GM12878 (cell line): Measurements from ENCODE around the gene STARD13. TPM values are rescaled to one million over a fixed set of nuclear protein-coding genes. Genes with fewer than 3 reads are reported as not detected.

ENCODE experiments used
- ATAC-seq: fragments of 200-7000 bp; cut with Tn5 transposase; 3 replicates; pipeline ENCODE4 v1.9.1; 2020; ENCODE audit warnings: mild to moderate bottlenecking, moderate library complexity
- BruUV-seq: library from RNA; stranded (reverse); fragments of 400-500 nt; replicated peaks from 2 replicates; lab custom pipeline; 2021; lab: Mats Ljungman, UMichigan
- CTCF ChIA-PET: fragments of 300-600 bp; sonication (Branson Sonifier 250); formaldehyde crosslinking; extraction: SDS; loops from one replicate; lab custom pipeline; 2021; ENCODE audit warnings: inconsistent platforms; lab: Yijun Ruan, JAX
- POLR2A ChIA-PET: fragments of 350-600 bp; formaldehyde crosslinking; extraction: SDS; loops from one replicate; lab custom pipeline; 2021; ENCODE audit warnings: inconsistent platforms; lab: Charles Lee
- RAD21 ChIA-PET: fragments of 300-600 bp; sonication (Branson Sonifier 250); formaldehyde crosslinking; loops from one replicate; lab custom pipeline; 2023; ENCODE audit warnings: antibody characterized with exemption; ENCODE audit not compliant: unreplicated experiment; lab: Charles Lee
- SMC1A ChIA-PET: fragments of 300-600 bp; sonication (Branson Sonifier 250); formaldehyde crosslinking; loops from one replicate; lab custom pipeline; 2023; ENCODE audit not compliant: unreplicated experiment, uncharacterized antibody; lab: Charles Lee
- DNase-seq: peaks from one replicate; pipeline ENCODE4 v3.0.0-alpha.2; 2011; ENCODE audit warnings: low read depth, low spot score
- FAIRE-seq: peaks from 3 replicates; lab custom pipeline; 2011; peaks lifted over from hg19 to GRCh38; lab: Jason Lieb, UNC
- H2AFZ ChIP-seq: 2 replicates; pipeline ENCODE4 v1.6.0; 2011; ENCODE audit warnings: low read depth, low read length, control low read depth; ENCODE audit not compliant: control insufficient read depth
- H3K27ac ChIP-seq: 2 replicates; pipeline ENCODE4 v1.5.1; 2011; ENCODE audit warnings: control low read depth; ENCODE audit not compliant: control insufficient read depth, insufficient read depth
- H3K27me3 ChIP-seq, 2 experiments: replicated peaks in 1 of 2; 2 replicates each; pipeline versions ENCODE4 v1.6.0 to v1.6.1; 2011; ENCODE audit warnings: low read length in 1 of 2; ENCODE audit not compliant: control insufficient read depth in 2 of 2, insufficient read depth in 2 of 2
- H3K36me3 ChIP-seq, 2 experiments: 2 replicates each; pipeline ENCODE4 v1.5.1; 2011; ENCODE audit warnings: low read length in 1 of 2; ENCODE audit not compliant: control insufficient read depth in 2 of 2, insufficient read depth in 2 of 2
- H3K4me1 ChIP-seq: 2 replicates; pipeline ENCODE4 v1.6.1; 2011; ENCODE audit warnings: mild to moderate bottlenecking, low read length, moderate library complexity, mixed read lengths; ENCODE audit not compliant: control insufficient read depth, insufficient read depth
- H3K4me2 ChIP-seq: 2 replicates; pipeline ENCODE4 v1.6.0; 2011; ENCODE audit warnings: control low read depth; ENCODE audit not compliant: control insufficient read depth, insufficient read depth
- H3K4me3 ChIP-seq: fragments of 200-600 bp; sonication (generic); 2 replicates; pipeline ENCODE4 v1.5.1; 2016
- H3K79me2 ChIP-seq: 2 replicates; pipeline ENCODE4 v1.6.0; 2011; ENCODE audit warnings: low read length; ENCODE audit not compliant: control insufficient read depth, insufficient read depth
- H3K9ac ChIP-seq: 2 replicates; pipeline ENCODE4 v1.8.0; 2011; ENCODE audit warnings: low read length, control low read depth, mixed read lengths; ENCODE audit not compliant: control insufficient read depth, insufficient read depth
- H3K9me3 ChIP-seq: replicated peaks from 3 replicates; pipeline ENCODE4 v1.5.1; 2011; ENCODE audit warnings: mild to moderate bottlenecking, low read length; ENCODE audit not compliant: control insufficient read depth, insufficient read depth
- H4K20me1 ChIP-seq: 2 replicates; pipeline ENCODE4 v1.6.0; 2011; ENCODE audit not compliant: control insufficient read depth, insufficient read depth
- CEBPB ChIP-seq, 2 experiments: fragments of 150-350 bp in 1 of 2; IDR thresholded peaks; 2 replicates each; pipeline ENCODE4 v1.6.1; 2012 to 2014; ENCODE audit warnings: low read depth in 2 of 2, low read length in 2 of 2, borderline replicate concordance in 1 of 2, inconsistent platforms in 1 of 2
- EED ChIP-seq: sonication (generic); IDR thresholded peaks from 2 replicates; pipeline ENCODE4 v1.6.1; 2016; ENCODE audit warnings: antibody characterized with exemption, low read depth
- EZH2 ChIP-seq: IDR thresholded peaks from 2 replicates; pipeline ENCODE4 v1.6.1; 2012; ENCODE audit warnings: low read depth, mild to moderate bottlenecking, control low read depth, inconsistent platforms, low read length, borderline replicate concordance; ENCODE audit not compliant: control insufficient read depth
- GABPA ChIP-seq: IDR thresholded peaks from 2 replicates; pipeline ENCODE4 v1.6.1; 2014; ENCODE audit warnings: antibody characterized with exemption, low read depth, mild to moderate bottlenecking, inconsistent platforms
- HDAC2 ChIP-seq: fragments of 200-600 bp; sonication (generic); IDR thresholded peaks from 2 replicates; pipeline ENCODE4 v1.6.1; 2017
- POLR2AphosphoS5 ChIP-seq: IDR thresholded peaks from 2 replicates; pipeline ENCODE4 v1.6.1; 2011; ENCODE audit warnings: mild to moderate bottlenecking, low read length, inconsistent platforms
- SMAD5 ChIP-seq: IDR thresholded peaks from 2 replicates; pipeline ENCODE4 v1.6.1; 2016; ENCODE audit warnings: antibody characterized with exemption, low read depth
- SP1 ChIP-seq: IDR thresholded peaks from one replicate; pipeline ENCODE4 v1.6.1; 2011; ENCODE audit warnings: low read depth, low read length
- STAT1 ChIP-seq: fragments of 450-650 bp; conservative IDR thresholded peaks from 2 replicates; pipeline ENCODE4 v1.6.1; 2014; ENCODE audit warnings: antibody characterized with exemption, mild to moderate bottlenecking
- SUPT20H ChIP-seq: IDR thresholded peaks from 2 replicates; pipeline ENCODE4 v1.6.1; 2011; ENCODE audit warnings: low read depth, mild to moderate bottlenecking, low read length, moderate library complexity, borderline replicate concordance; ENCODE audit not compliant: control insufficient read depth
- YY1 ChIP-seq: IDR thresholded peaks from 2 replicates; pipeline ENCODE4 v1.6.1; 2011; ENCODE audit warnings: low read depth, mild to moderate bottlenecking, low read length
- WGBS: methylation state at CpG from one replicate; pipeline ENCODE4 v1.1.6; 2016; ENCODE audit warnings: low lambda C conversion rate; ENCODE audit not compliant: insufficient replicate concordance, insufficient coverage; ENCODE audit errors: missing lambda C conversion rate; 5-methylcytosine and 5-hydroxymethylcytosine counted together
- in situ Hi-C: fragments of 300-500 bp; cut with MboI; formaldehyde crosslinking; loops from 9 replicates; pipeline ENCODE4 v1.14.3; 2018; ENCODE audit warnings: mixed read lengths
- intact Hi-C: fragments of 100-400 bp; cut with micrococcal nuclease; formaldehyde crosslinking; loops from one replicate; pipeline ENCODE4 v1.14.2; 2022; ENCODE audit not compliant: unreplicated experiment
- polyA plus RNA-seq, 11 experiments: library from polyadenylated mRNA; depleted of rRNA in 4 of 11; unstranded in 6 of 11; stranded (reverse) in 5 of 11; fragments of >200 nt; fragmentation: Nextera tagmentation in 4 of 11; fragmentation: Illumina TruSeq in 1 of 11; extraction: Ambion mirVana in 4 of 11; extraction: Trizol in 1 of 11; gene quantifications; 1 replicate in 1 of 11; 2 replicates in 10 of 11; pipeline versions ENCODE4 v1.2.1 to v1.2.3, GENCODE V29; 2011 to 2016; ENCODE audit warnings: inconsistent platforms in 2 of 11, missing spikeins in 2 of 11, low read depth in 1 of 11
- total RNA-seq, 4 experiments: library from RNA; depleted of rRNA in 3 of 4; stranded (reverse); fragments of >200 nt in 3 of 4; fragmentation: Illumina TruSeq in 1 of 4; extraction: Trizol in 1 of 4; gene quantifications; 2 replicates each; pipeline versions ENCODE4 v1.2.1 to v1.2.3, GENCODE V29; 2013 to 2021
- TF ChIP-seq, protein P1 (sequence below): fragments of 450-650 bp; IDR thresholded peaks from 2 replicates; pipeline ENCODE4 v1.6.1; 2017; ENCODE audit warnings: mild to moderate bottlenecking, low read depth, inconsistent platforms; ENCODE audit not compliant: poor library complexity, severe bottlenecking
- TF ChIP-seq, protein P2 (sequence below): IDR thresholded peaks from 2 replicates; pipeline ENCODE4 v1.6.1; 2011; ENCODE audit warnings: borderline replicate concordance, low read depth, mild to moderate bottlenecking, moderate library complexity, low read length; ENCODE audit not compliant: insufficient read depth, poor library complexity, severe bottlenecking
- TF ChIP-seq, protein P3 (sequence below): IDR thresholded peaks from 2 replicates; pipeline ENCODE4 v1.6.1; 2012; ENCODE audit warnings: mild to moderate bottlenecking, low read depth, low read length

STARD13 gene
- total and polyA plus RNA-seq, 10 of the 15 experiments (the other 5 are each of a cell fraction or from before 2014, with no cell fraction given), result 4.0 to 41.6 (median 10.1) TPM

GRCh38 chr13:33146843-33147611 lies 138.5 kb downstream of the STARD13 start (continued):
- TF ChIP-seq SMAD5, result no peak
- peak; percentile 98 for TF ChIP-seq EED
- TF ChIP-seq GABPA, result peak; percentile 60
- peak; percentile 77 for TF ChIP-seq SP1
- TF ChIP-seq EZH2, result no peak
- TF ChIP-seq, protein P1, sequence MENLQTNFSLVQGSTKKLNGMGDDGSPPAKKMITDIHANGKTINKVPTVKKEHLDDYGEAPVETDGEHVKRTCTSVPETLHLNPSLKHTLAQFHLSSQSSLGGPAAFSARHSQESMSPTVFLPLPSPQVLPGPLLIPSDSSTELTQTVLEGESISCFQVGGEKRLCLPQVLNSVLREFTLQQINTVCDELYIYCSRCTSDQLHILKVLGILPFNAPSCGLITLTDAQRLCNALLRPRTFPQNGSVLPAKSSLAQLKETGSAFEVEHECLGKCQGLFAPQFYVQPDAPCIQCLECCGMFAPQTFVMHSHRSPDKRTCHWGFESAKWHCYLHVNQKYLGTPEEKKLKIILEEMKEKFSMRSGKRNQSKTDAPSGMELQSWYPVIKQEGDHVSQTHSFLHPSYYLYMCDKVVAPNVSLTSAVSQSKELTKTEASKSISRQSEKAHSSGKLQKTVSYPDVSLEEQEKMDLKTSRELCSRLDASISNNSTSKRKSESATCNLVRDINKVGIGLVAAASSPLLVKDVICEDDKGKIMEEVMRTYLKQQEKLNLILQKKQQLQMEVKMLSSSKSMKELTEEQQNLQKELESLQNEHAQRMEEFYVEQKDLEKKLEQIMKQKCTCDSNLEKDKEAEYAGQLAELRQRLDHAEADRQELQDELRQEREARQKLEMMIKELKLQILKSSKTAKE, result peak; percentile 94
- TF ChIP-seq STAT1, result 0 out of 2 replicates have a peak, but pooled peaks have one; percentile 16

DNA sequence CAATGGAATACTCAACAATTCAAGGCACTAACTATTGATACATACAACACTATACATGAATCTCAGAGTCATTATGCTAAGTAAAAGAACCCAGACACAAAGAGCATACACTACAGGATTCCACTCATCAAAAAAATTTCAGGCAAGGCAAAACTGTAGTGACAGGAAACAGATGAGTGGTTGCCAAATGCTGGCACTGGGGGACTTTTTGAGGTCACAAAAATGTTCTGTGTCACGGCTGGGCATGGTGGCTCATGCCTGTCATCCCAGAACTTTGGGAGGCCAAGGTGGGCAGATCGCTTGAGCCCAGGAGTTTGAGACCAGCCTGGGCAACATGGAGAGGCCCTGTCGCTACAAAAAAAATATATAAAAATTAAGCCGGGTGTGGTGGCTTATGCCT lies 139.9 kb downstream of the STARD13 start:
- no peak overlapping the region for H3K4me3 ChIP-seq
- ChIA-PET CTCF (interaction anchor here (1.0 to 5.5 kb wide), 13 partner anchors 10 to 83 kb away, joined by 3 to 52 read pairs (median 6); no protein-coding TSS in a partner anchor), POLR2A (interaction anchor here (1.5 to 12.2 kb wide), 4 partner anchors 12 to 51 kb away, joined by 4 to 343 read pairs (median 48); no protein-coding TSS in a partner anchor), SMC1A (interaction anchor here (0.9 to 20.2 kb wide), 6 partner anchors 8 to 585 kb away, joined by 4 to 832 read pairs (median 8); no protein-coding TSS in a partner anchor), RAD21 (interaction anchor here (0.9 to 9.9 kb wide), 11 partner anchors 11 to 80 kb away, joined by 3 to 231 read pairs (median 15); no protein-coding TSS in a partner anchor)
- H3K27me3 ChIP-seq, result no peaks in the 10 kb centered on the region
- in situ Hi-C loops, result loop anchor here (5.0 kb wide), 1 partner anchor 42 kb away; no protein-coding TSS in a partner anchor
- no TSS peak for BruUV-seq
- no peaks in the 10 kb centered on the region for H4K20me1 ChIP-seq
- peak; percentile 39 for ATAC-seq
- H2AFZ ChIP-seq, result no peak overlapping the region
- H3K36me3 ChIP-seq, result peaks cover 5% of the 10 kb centered on the region in 2 experiments; a peak in 3 of 4 replicates
- intact Hi-C loops, result loop anchor here (2.0 to 5.0 kb wide), 5 partner anchors 35 to 577 kb away; no protein-coding TSS in a partner anchor
- peaks cover 10% of the 10 kb centered on the region for H3K79me2 ChIP-seq
- H3K9ac ChIP-seq, result no peak overlapping the region
- no peak overlapping the region for H3K4me2 ChIP-seq
- 17% methylated on average over 4 of the region's 4 CpGs for WGBS
- peak overlapping the region; percentile 98 for H3K27ac ChIP-seq
- peaks cover 18% of the 10 kb centered on the region for H3K9me3 ChIP-seq
- H3K4me1 ChIP-seq, result peaks cover 52% of the 10 kb centered on the region
- no peak for FAIRE-seq
- DNase-seq, result no peak
- TF ChIP-seq YY1 (no peak), GABPA (no peak), SUPT20H (no peak), POLR2AphosphoS5 (peak; percentile 34; the same call in 1 of the 2 replicates), CEBPB (IDR thresholded peaks at IDR 0.05; ENCODE audit: borderline replicate concordance in 1 of 2, low read depth in 2 of 2, low read length in 2 of 2) (no peak), SMAD5 (no peak), HDAC2 (no peak)
- TF ChIP-seq, protein P2, sequence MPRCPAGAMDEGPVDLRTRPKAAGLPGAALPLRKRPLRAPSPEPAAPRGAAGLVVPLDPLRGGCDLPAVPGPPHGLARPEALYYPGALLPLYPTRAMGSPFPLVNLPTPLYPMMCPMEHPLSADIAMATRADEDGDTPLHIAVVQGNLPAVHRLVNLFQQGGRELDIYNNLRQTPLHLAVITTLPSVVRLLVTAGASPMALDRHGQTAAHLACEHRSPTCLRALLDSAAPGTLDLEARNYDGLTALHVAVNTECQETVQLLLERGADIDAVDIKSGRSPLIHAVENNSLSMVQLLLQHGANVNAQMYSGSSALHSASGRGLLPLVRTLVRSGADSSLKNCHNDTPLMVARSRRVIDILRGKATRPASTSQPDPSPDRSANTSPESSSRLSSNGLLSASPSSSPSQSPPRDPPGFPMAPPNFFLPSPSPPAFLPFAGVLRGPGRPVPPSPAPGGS, result no peak
- TF ChIP-seq, protein P3, sequence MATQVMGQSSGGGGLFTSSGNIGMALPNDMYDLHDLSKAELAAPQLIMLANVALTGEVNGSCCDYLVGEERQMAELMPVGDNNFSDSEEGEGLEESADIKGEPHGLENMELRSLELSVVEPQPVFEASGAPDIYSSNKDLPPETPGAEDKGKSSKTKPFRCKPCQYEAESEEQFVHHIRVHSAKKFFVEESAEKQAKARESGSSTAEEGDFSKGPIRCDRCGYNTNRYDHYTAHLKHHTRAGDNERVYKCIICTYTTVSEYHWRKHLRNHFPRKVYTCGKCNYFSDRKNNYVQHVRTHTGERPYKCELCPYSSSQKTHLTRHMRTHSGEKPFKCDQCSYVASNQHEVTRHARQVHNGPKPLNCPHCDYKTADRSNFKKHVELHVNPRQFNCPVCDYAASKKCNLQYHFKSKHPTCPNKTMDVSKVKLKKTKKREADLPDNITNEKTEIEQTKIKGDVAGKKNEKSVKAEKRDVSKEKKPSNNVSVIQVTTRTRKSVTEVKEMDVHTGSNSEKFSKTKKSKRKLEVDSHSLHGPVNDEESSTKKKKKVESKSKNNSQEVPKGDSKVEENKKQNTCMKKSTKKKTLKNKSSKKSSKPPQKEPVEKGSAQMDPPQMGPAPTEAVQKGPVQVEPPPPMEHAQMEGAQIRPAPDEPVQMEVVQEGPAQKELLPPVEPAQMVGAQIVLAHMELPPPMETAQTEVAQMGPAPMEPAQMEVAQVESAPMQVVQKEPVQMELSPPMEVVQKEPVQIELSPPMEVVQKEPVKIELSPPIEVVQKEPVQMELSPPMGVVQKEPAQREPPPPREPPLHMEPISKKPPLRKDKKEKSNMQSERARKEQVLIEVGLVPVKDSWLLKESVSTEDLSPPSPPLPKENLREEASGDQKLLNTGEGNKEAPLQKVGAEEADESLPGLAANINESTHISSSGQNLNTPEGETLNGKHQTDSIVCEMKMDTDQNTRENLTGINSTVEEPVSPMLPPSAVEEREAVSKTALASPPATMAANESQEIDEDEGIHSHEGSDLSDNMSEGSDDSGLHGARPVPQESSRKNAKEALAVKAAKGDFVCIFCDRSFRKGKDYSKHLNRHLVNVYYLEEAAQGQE, result no peak
